LNCaP clone FGC (cell line): Measurements from ENCODE around the gene SHF.
A peak's percentile ranks its signal among the peaks of the same experiment; 100 is the strongest.

Experiments
- DNase-seq: peaks from one replicate; pipeline ENCODE4 v3.0.0-alpha.2; 2011; ENCODE audit warnings: low read depth
- H3K4me3 ChIP-seq: 2 replicates; pipeline ENCODE4 v1.5.1; 2011; ENCODE audit warnings: mild to moderate bottlenecking, low read depth, low read length, control low read depth
- TF ChIP-seq, protein P1 (sequence below): IDR thresholded peaks from 2 replicates; pipeline ENCODE4 v1.5.1; 2012; ENCODE audit warnings: mild to moderate bottlenecking; ENCODE audit not compliant: control insufficient read depth, insufficient read depth; ENCODE audit errors: extremely low read depth

SHF gene

DNA sequence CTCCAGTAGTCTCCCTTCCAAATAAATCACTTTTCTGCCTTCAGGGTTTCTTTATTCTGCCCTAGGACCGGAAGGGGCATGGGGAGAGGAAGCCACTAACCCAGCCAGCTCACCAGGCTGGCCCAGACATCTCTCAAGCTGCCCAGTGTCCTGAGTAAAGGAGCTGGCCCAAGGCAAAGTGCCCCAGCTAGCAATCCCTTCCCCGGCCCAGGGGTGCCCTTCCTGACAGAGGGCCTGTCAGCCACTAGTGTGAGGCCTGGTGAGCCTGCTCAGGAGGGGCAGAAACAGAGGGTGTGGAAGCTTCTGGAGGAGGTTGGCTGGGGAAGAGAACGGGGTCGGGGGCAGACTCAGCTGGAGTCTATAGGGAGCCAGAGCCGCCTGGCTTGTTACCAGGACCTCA lies 22.2 kb downstream of the SHF start:
- TF ChIP-seq, protein P1, sequence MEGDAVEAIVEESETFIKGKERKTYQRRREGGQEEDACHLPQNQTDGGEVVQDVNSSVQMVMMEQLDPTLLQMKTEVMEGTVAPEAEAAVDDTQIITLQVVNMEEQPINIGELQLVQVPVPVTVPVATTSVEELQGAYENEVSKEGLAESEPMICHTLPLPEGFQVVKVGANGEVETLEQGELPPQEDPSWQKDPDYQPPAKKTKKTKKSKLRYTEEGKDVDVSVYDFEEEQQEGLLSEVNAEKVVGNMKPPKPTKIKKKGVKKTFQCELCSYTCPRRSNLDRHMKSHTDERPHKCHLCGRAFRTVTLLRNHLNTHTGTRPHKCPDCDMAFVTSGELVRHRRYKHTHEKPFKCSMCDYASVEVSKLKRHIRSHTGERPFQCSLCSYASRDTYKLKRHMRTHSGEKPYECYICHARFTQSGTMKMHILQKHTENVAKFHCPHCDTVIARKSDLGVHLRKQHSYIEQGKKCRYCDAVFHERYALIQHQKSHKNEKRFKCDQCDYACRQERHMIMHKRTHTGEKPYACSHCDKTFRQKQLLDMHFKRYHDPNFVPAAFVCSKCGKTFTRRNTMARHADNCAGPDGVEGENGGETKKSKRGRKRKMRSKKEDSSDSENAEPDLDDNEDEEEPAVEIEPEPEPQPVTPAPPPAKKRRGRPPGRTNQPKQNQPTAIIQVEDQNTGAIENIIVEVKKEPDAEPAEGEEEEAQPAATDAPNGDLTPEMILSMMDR = no peak
- DNase-seq = no peak
- no peak overlapping the region for H3K4me3 ChIP-seq

DNA sequence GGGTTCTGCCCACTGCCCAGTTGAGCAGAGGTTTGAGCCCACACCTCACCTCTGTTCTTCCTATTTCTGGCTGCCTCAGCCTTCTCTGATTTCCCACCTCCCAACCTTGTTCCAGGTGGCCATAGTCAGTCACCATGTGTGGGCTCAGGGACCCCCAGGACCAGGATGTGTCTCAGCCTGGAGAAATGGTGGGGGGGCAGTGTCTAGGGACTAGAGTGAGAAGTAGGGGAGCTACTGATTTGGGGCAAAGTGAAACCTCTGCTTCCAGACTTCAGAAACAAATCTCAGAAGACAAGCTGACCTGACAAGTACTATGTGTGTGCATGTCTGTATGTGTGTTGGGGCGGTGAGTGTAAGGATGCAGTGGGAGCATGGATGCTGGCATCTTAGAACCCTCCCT lies 22.9 kb downstream of the SHF start:
- DNase-seq = no peak
- TF ChIP-seq, protein P1 = no peak
- no peak overlapping the region for H3K4me3 ChIP-seq

DNA sequence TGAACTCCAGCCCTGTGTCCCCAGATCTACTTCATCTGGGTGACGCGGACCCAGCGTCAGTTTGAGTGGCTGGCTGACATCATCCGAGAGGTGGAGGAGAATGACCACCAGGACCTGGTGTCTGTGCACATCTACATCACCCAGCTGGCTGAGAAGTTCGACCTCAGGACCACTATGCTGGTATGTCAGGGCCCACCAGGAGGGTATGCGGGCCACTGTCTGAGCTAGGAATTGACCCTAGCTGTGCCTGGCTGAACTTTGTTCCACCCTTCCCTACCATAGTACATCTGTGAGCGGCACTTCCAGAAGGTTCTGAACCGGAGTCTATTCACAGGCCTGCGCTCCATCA lies 24.3 kb downstream of the SHF start:
- no peak for DNase-seq
- H3K4me3 ChIP-seq = no peak overlapping the region
- TF ChIP-seq, protein P1 = no peak

DNA sequence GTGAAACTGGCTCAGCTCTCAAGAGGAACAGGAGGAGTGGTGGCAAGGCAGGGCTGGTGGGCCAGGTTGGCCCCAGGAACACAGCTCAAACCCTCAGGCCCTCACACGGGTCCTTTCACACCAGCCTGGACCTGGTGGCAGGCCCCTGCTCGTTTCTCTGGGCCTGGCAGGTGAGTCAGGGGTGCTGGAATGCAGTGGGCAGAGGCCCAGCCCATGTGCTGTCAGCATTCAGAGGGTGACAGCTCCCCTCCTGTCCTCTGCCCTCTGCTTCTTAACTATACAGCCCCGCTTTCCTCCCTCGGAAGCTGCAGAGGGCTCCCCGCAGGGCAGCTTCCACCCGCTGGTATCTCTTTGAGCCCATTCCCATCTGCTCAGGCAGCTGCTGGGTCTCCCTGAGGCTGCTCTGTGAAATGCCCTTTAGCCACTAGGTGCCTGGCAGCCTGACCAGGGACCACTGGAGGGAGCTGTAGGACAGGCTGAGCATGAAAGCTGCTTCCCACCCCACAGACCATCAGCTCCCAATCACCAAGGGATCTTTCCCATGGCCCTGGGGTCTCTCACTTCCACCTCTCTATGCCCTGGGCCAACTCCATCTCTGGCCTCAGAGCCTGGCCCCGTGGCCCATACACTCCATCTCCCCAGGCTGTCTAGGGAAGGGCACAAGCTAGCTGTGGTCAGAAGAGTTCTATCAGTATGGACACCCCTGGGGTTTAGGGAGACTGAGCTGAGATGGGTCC lies 24.8 kb downstream of the SHF start:
- DNase-seq = no peak
- TF ChIP-seq, protein P1 = peak; percentile 87
- no peak overlapping the region for H3K4me3 ChIP-seq

DNA sequence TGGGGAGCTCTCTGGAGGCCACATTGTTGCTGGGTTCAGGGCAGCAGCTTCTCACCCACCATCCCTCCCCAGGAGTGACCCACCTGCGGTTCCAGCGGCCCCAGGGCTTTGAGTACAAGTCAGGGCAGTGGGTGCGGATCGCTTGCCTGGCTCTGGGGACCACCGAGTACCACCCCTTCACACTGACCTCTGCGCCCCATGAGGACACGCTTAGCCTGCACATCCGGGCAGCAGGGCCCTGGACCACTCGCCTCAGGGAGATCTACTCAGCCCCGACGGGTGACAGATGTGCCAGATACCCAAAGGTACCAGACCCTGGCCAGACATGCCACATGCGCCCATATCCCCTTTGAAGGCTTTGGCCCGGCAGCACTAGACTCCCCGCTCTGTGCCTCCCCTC lies 26.1 kb downstream of the SHF start:
- H3K4me3 ChIP-seq = no peak overlapping the region
- no peak for DNase-seq
- TF ChIP-seq, protein P1 = no peak

DNA sequence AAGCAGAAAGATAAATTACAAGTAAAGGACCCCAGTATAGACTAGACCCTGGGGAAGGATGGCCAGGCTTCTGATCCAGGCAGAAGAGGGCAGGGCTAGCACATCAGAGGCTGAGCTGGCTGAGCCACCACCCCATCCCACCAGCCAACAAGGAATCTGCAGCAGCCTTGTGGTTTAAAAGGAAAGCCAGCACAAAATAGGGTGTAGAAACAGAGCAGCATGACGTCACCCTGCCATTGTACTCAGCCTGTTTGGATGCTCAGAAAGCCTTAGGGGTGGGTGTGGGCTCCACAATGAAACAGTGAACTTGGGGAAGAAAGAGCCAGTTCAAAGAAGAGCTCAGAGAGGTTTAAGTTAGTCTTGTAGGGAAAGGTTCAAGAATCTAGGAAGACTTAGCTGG lies 29.8 kb downstream of the SHF start:
- H3K4me3 ChIP-seq = no peak overlapping the region
- DNase-seq = no peak
- TF ChIP-seq, protein P1 = no peak
